K562 (cell line): ENCODE results near the gene IFI30. TPM values are rescaled to one million over a fixed set of nuclear protein-coding genes. Genes with fewer than 3 reads are reported as not detected.
A peak's percentile ranks its signal among the peaks of the same experiment; 100 is the strongest.

Source experiments
- CHD2 ChIP-seq: IDR thresholded peaks from 2 replicates; pipeline ENCODE4 v1.6.1; 2011; ENCODE audit warnings: low read depth, low read length
- GABPA ChIP-seq: fragments of 200-800 bp; sonication (Bioruptor generic); conservative IDR thresholded peaks from 2 replicates; pipeline ENCODE4 v1.6.1; 2016; ENCODE audit warnings: low read depth, missing genetic modification characterization, missing compliant biosample characterization
- HMGXB4 ChIP-seq: sonication (generic); formaldehyde crosslinking; IDR thresholded peaks from 2 replicates; pipeline ENCODE4 v1.8.1; 2023; ENCODE audit warnings: mild to moderate bottlenecking, missing genetic modification reagents
- MAX ChIP-seq: sonication (generic); formaldehyde crosslinking; IDR thresholded peaks from 2 replicates; pipeline ENCODE4 v1.9.0; 2022; ENCODE audit warnings: mild to moderate bottlenecking, missing genetic modification reagents
- MEIS2 ChIP-seq: fragments of 450-650 bp; IDR thresholded peaks from 2 replicates; pipeline ENCODE4 v1.6.1; 2014; ENCODE audit warnings: mild to moderate bottlenecking; ENCODE audit not compliant: partially characterized antibody
- NFIC ChIP-seq: fragments of 450-650 bp; IDR thresholded peaks from 2 replicates; pipeline ENCODE4 v1.6.1; 2017; ENCODE audit warnings: mild to moderate bottlenecking, inconsistent platforms
- NR2C2 ChIP-seq, 2 experiments: fragments of 200-800 bp in 1 of 2; sonication (Bioruptor generic) in 1 of 2; sonication (generic) in 1 of 2; formaldehyde crosslinking in 1 of 2; IDR thresholded peaks; 2 replicates each; pipeline versions ENCODE4 v1.6.1 to v1.8.0; 2016 to 2022; ENCODE audit warnings: mild to moderate bottlenecking in 1 of 2, missing compliant biosample characterization in 1 of 2, missing genetic modification characterization in 1 of 2, missing genetic modification reagents in 1 of 2
- NR4A1 ChIP-seq, 2 experiments: fragments of 250-450 bp in 1 of 2; fragments of 450-650 bp in 1 of 2; sonication (Bioruptor Pico) in 1 of 2; IDR thresholded peaks; 2 replicates each; pipeline versions ENCODE4 v1.4.0 to v1.6.1; 2016 to 2020; ENCODE audit warnings: mild to moderate bottlenecking in 2 of 2, missing compliant biosample characterization in 1 of 2, missing genetic modification characterization in 1 of 2, moderate library complexity in 1 of 2
- PCBP2 ChIP-seq: fragments of 200-400 bp; formaldehyde crosslinking; IDR thresholded peaks from 2 replicates; pipeline ENCODE4 v1.6.1; 2018; ENCODE audit warnings: low read length, low read depth, mild to moderate bottlenecking, moderate library complexity; ENCODE audit not compliant: poor library complexity, severe bottlenecking
- POLR2A ChIP-seq: fragments of 450-650 bp; conservative IDR thresholded peaks from 2 replicates; pipeline ENCODE4 v1.6.1; 2016
- POLR2G ChIP-seq: fragments of 200-400 bp; formaldehyde crosslinking; IDR thresholded peaks from 2 replicates; pipeline ENCODE4 v1.6.1; 2017; ENCODE audit warnings: low read depth, mild to moderate bottlenecking, antibody characterized with exemption, low read length, moderate library complexity
- RBM34 ChIP-seq: fragments of 200-400 bp; formaldehyde crosslinking; IDR thresholded peaks from 2 replicates; pipeline ENCODE4 v1.6.1; 2018; ENCODE audit warnings: low read length, borderline replicate concordance; ENCODE audit not compliant: insufficient read depth
- RNF2 ChIP-seq: sonication (generic); IDR thresholded peaks from 2 replicates; pipeline ENCODE4 v1.6.1; 2016
- SIN3B ChIP-seq: fragments of 450-650 bp; IDR thresholded peaks from 2 replicates; pipeline ENCODE4 v1.6.1; 2017; ENCODE audit warnings: low read depth, mild to moderate bottlenecking, moderate library complexity
- SMARCA4 ChIP-seq: fragments of 450-650 bp; IDR thresholded peaks from 2 replicates; pipeline ENCODE4 v1.6.1; 2016
- SRSF1 ChIP-seq: fragments of 200-400 bp; formaldehyde crosslinking; IDR thresholded peaks from 2 replicates; pipeline ENCODE4 v1.6.1; 2017; ENCODE audit warnings: mild to moderate bottlenecking, low read depth, low read length, moderate library complexity
- SUPT5H ChIP-seq: fragments of 450-650 bp; IDR thresholded peaks from 2 replicates; pipeline ENCODE4 v1.6.1; 2016
- TBP ChIP-seq: optimal IDR thresholded peaks from 2 replicates; pipeline ENCODE3; 2011; ENCODE audit warnings: low read depth, low read length, improper control_type of control experiment
- THRAP3 ChIP-seq: fragments of 450-650 bp; IDR thresholded peaks from 2 replicates; pipeline ENCODE4 v1.6.1; 2016; ENCODE audit warnings: mild to moderate bottlenecking, inconsistent platforms, borderline replicate concordance
- VEZF1 ChIP-seq: fragments of 200-800 bp; sonication (Bioruptor generic); IDR thresholded peaks from 2 replicates; pipeline ENCODE4 v1.6.1; 2017; ENCODE audit warnings: missing genetic modification characterization, missing compliant biosample characterization
- ZMIZ1 ChIP-seq, 2 experiments: fragments of 150-350 bp in 1 of 2; IDR thresholded peaks; 2 replicates each; pipeline ENCODE4 v1.6.1; 2012 to 2016; ENCODE audit warnings: low read depth in 2 of 2, low read length in 2 of 2, mild to moderate bottlenecking in 1 of 2, moderate library complexity in 1 of 2
- polyA plus RNA-seq, 8 experiments: library from polyadenylated mRNA; depleted of rRNA in 4 of 8; stranded (reverse) in 5 of 8; unstranded in 3 of 8; fragments of >200 nt; fragmentation: Nextera tagmentation in 2 of 8; fragmentation: Illumina TruSeq in 1 of 8; extraction: Ambion mirVana in 2 of 8; extraction: Trizol in 1 of 8; gene quantifications; 2 replicates each; pipeline versions ENCODE4 v1.2.1 to v1.2.3, GENCODE V29; 2011 to 2014; ENCODE audit warnings: inconsistent platforms in 1 of 8, missing spikeins in 1 of 8
- total RNA-seq, 7 experiments: library from RNA; depleted of rRNA in 6 of 7; stranded (reverse); fragments of >200 nt in 6 of 7; fragmentation: Illumina TruSeq in 2 of 7; extraction: Trizol in 2 of 7; gene quantifications; 2 replicates each; pipeline versions ENCODE4 v1.2.1 to v1.2.3, GENCODE V29; 2011 to 2021; ENCODE audit warnings: low replicate concordance in 1 of 7

The IFI30 gene
- total and polyA plus RNA-seq, 9 of the 15 experiments (the other 6 are each of a cell fraction or from before 2014, with no cell fraction given), result 63.7 to 430 (median 109) TPM

GRCh38 chr19:18152817-18153555, 20.6 kb upstream of the IFI30 start, which contains the start of gene PIK3R2 (continued):
- no peak for TF ChIP-seq MEIS2
- TF ChIP-seq VEZF1, result peak; percentile 97
- TF ChIP-seq PCBP2, result no peak
- peak; percentile 2; the same call in 1 of the 2 replicates for TF ChIP-seq SUPT5H
- 0 out of 4 replicates have a peak, but pooled peaks of 1 of the 2 experiments have one; percentile 25 for TF ChIP-seq ZMIZ1 (IDR thresholded peaks at IDR 0.05; ENCODE audit: low read depth in 2 of 2, low read length in 2 of 2)
- no peak for TF ChIP-seq SMARCA4
- TF ChIP-seq GABPA (tag), result peak; percentile 38; the same call in 1 of the 2 replicates
- no peak for TF ChIP-seq TBP
- no peak for TF ChIP-seq HMGXB4 (CRISPR knock-in tag)
- TF ChIP-seq NFIC, result 0 out of 2 replicates have a peak, but pooled peaks have one; percentile 8
- no peak for TF ChIP-seq THRAP3
- peak; percentile 97 for TF ChIP-seq CHD2
- TF ChIP-seq SIN3B, result peak; percentile 78; the same call in 1 of the 2 replicates
- peak; percentile 76; the same call in 1 of the 2 replicates for TF ChIP-seq POLR2A
- no peak for TF ChIP-seq RBM34
- peak; percentile 83 for TF ChIP-seq POLR2G
- no peak for TF ChIP-seq NR2C2 (CRISPR knock-in tag; IDR thresholded peaks at IDR 0.05)
- peak; percentile 73; the same call in 1 of the 2 replicates for TF ChIP-seq NR2C2 (tag; IDR thresholded peaks at IDR 0.05)
- peak; percentile 63 for TF ChIP-seq MAX (CRISPR knock-in tag)
- TF ChIP-seq RNF2, result no peak
- TF ChIP-seq NR4A1 (CRISPR knock-in tag; IDR thresholded peaks at IDR 0.05), result 0 out of 2 replicates have a peak, but pooled peaks have one; percentile 41
- TF ChIP-seq NR4A1 (tag; IDR thresholded peaks at IDR 0.05), result no peak
- TF ChIP-seq SRSF1, result no peak
